ENCODE results near the gene FBXL16. TPM values are rescaled to one million over a fixed set of nuclear protein-coding genes. Genes with fewer than 3 reads are reported as not detected.

Gene FBXL16
- total and polyA plus RNA-seq, 2 of the 13 experiments (the other 11 are each of a cell fraction or from before 2014, with no cell fraction given), result 0.22 to 2.0 TPM

GRCh38 chr16:711548-712320 is 6.1 kb upstream of the FBXL16 start (continued):
- TF ChIP-seq ZBTB33 (CRISPR knock-in tag; IDR thresholded peaks at IDR 0.05) (peak; percentile 56; the same call in 1 of the 2 replicates), ZNF333 (CRISPR knock-in tag; IDR thresholded peaks at IDR 0.05; ENCODE audit: borderline replicate concordance) (0 out of 2 replicates have a peak, but pooled peaks have one; percentile 28), NBN (conservative IDR thresholded peaks at IDR 0.05) (no peak), ARID3A (IDR thresholded peaks at IDR 0.05; ENCODE audit: low read depth, low read length) (no peak), ZMYM3 (CRISPR knock-in tag; IDR thresholded peaks at IDR 0.05) (no peak), AGO1 (IDR thresholded peaks at IDR 0.05; ENCODE audit: low read depth, low read length, poor library complexity, severe bottlenecking) (peak; percentile 41), TAF15 (IDR thresholded peaks at IDR 0.05; ENCODE audit: low read depth, low read length, poor library complexity, severe bottlenecking) (no peak), MED8 (CRISPR knock-in tag; IDR thresholded peaks at IDR 0.05; ENCODE audit: insufficient replicate concordance) (no peak), XRCC5 (optimal IDR thresholded peaks at IDR 0.05; ENCODE audit: low read length) (peak; percentile 31), GABPB1 (CRISPR knock-in tag; IDR thresholded peaks at IDR 0.05) (peak; percentile 60; the same call in 1 of the 2 replicates), BHLHE40 (IDR thresholded peaks at IDR 0.05; ENCODE audit: low read length) (0 out of 2 replicates have a peak, but pooled peaks have one; percentile 14), FOXK2 (IDR thresholded peaks at IDR 0.05) (no peak), MTF2 (CRISPR knock-in tag; IDR thresholded peaks at IDR 0.05; ENCODE audit: borderline replicate concordance) (0 out of 2 replicates have a peak, but pooled peaks have one; percentile 26), PHB2 (IDR thresholded peaks at IDR 0.05; ENCODE audit: partially characterized antibody) (no peak), GATAD2A (CRISPR knock-in tag; IDR thresholded peaks at IDR 0.05) (peak; percentile 14; the same call in 1 of the 2 replicates), HNRNPLL (IDR thresholded peaks at IDR 0.05; ENCODE audit: low read depth, low read length, poor library complexity, severe bottlenecking) (no peak)
- TF ChIP-seq, protein P1, sequence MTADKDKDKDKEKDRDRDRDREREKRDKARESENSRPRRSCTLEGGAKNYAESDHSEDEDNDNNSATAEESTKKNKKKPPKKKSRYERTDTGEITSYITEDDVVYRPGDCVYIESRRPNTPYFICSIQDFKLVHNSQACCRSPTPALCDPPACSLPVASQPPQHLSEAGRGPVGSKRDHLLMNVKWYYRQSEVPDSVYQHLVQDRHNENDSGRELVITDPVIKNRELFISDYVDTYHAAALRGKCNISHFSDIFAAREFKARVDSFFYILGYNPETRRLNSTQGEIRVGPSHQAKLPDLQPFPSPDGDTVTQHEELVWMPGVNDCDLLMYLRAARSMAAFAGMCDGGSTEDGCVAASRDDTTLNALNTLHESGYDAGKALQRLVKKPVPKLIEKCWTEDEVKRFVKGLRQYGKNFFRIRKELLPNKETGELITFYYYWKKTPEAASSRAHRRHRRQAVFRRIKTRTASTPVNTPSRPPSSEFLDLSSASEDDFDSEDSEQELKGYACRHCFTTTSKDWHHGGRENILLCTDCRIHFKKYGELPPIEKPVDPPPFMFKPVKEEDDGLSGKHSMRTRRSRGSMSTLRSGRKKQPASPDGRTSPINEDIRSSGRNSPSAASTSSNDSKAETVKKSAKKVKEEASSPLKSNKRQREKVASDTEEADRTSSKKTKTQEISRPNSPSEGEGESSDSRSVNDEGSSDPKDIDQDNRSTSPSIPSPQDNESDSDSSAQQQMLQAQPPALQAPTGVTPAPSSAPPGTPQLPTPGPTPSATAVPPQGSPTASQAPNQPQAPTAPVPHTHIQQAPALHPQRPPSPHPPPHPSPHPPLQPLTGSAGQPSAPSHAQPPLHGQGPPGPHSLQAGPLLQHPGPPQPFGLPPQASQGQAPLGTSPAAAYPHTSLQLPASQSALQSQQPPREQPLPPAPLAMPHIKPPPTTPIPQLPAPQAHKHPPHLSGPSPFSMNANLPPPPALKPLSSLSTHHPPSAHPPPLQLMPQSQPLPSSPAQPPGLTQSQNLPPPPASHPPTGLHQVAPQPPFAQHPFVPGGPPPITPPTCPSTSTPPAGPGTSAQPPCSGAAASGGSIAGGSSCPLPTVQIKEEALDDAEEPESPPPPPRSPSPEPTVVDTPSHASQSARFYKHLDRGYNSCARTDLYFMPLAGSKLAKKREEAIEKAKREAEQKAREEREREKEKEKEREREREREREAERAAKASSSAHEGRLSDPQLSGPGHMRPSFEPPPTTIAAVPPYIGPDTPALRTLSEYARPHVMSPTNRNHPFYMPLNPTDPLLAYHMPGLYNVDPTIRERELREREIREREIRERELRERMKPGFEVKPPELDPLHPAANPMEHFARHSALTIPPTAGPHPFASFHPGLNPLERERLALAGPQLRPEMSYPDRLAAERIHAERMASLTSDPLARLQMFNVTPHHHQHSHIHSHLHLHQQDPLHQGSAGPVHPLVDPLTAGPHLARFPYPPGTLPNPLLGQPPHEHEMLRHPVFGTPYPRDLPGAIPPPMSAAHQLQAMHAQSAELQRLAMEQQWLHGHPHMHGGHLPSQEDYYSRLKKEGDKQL (CRISPR knock-in tag; IDR thresholded peaks at IDR 0.05; ENCODE audit: low read depth), result no peak
- TF ChIP-seq, protein P2, sequence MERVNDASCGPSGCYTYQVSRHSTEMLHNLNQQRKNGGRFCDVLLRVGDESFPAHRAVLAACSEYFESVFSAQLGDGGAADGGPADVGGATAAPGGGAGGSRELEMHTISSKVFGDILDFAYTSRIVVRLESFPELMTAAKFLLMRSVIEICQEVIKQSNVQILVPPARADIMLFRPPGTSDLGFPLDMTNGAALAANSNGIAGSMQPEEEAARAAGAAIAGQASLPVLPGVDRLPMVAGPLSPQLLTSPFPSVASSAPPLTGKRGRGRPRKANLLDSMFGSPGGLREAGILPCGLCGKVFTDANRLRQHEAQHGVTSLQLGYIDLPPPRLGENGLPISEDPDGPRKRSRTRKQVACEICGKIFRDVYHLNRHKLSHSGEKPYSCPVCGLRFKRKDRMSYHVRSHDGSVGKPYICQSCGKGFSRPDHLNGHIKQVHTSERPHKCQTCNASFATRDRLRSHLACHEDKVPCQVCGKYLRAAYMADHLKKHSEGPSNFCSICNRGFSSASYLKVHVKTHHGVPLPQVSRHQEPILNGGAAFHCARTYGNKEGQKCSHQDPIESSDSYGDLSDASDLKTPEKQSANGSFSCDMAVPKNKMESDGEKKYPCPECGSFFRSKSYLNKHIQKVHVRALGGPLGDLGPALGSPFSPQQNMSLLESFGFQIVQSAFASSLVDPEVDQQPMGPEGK (CRISPR knock-in tag; IDR thresholded peaks at IDR 0.05), result peak; percentile 44; the same call in 1 of the 2 replicates
